GM20000 (cell line): ENCODE measurements around the gene TBC1D14.

ENCODE experiments used
- DNase-seq: peaks from one replicate; pipeline ENCODE4 v3.0.0; 2012; ENCODE audit warnings: low spot score
- TF ChIP-seq, protein P1 (sequence below): IDR thresholded peaks from 2 replicates; pipeline ENCODE4 v1.5.1; 2012; ENCODE audit warnings: mild to moderate bottlenecking, control low read depth; ENCODE audit errors: extremely low read depth, missing control alignments

Gene TBC1D14

DNA sequence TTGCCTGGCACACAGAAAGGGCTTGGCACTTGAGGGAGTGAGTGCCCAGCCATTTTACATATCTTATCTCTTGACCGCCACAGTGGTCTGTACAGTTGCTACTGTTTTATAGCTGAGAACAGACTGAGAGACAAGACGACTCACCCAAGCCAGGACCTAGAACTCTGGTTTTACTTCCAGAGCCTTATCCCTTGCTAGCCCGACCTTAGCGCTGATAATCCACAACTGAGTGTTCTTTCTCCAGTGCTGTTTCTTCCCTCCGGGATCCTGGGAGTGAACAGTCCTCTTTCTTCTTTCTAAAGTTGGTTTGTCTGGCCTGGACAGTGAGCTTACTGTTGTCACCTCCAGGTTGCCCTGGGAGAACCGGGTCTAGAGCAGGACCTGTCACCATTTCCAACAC lies 81.0 kb downstream of the TBC1D14 start:
- no peak for DNase-seq
- TF ChIP-seq, protein P1, sequence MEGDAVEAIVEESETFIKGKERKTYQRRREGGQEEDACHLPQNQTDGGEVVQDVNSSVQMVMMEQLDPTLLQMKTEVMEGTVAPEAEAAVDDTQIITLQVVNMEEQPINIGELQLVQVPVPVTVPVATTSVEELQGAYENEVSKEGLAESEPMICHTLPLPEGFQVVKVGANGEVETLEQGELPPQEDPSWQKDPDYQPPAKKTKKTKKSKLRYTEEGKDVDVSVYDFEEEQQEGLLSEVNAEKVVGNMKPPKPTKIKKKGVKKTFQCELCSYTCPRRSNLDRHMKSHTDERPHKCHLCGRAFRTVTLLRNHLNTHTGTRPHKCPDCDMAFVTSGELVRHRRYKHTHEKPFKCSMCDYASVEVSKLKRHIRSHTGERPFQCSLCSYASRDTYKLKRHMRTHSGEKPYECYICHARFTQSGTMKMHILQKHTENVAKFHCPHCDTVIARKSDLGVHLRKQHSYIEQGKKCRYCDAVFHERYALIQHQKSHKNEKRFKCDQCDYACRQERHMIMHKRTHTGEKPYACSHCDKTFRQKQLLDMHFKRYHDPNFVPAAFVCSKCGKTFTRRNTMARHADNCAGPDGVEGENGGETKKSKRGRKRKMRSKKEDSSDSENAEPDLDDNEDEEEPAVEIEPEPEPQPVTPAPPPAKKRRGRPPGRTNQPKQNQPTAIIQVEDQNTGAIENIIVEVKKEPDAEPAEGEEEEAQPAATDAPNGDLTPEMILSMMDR: no peak

DNA sequence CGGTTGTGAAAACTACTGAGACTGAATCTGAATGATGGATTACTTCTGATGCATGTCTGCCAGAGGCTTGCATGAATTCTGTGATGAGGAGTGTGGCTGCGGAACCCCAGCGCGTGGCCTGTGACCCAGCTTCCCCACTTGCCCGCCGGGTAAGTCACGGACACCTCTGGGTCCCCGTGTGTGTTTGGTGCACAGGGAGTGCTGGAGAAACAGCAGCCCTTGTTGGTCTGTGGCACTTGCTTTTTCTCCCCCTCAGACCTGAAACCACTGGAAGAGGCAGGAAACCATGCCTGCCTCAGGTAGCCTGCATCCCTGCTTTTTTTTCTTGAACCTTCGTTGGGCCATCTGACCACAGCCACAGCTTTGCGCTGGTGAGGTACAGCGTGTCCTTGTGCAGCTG lies 81.6 kb downstream of the TBC1D14 start:
- TF ChIP-seq, protein P1: no peak
- DNase-seq: no peak

DNA sequence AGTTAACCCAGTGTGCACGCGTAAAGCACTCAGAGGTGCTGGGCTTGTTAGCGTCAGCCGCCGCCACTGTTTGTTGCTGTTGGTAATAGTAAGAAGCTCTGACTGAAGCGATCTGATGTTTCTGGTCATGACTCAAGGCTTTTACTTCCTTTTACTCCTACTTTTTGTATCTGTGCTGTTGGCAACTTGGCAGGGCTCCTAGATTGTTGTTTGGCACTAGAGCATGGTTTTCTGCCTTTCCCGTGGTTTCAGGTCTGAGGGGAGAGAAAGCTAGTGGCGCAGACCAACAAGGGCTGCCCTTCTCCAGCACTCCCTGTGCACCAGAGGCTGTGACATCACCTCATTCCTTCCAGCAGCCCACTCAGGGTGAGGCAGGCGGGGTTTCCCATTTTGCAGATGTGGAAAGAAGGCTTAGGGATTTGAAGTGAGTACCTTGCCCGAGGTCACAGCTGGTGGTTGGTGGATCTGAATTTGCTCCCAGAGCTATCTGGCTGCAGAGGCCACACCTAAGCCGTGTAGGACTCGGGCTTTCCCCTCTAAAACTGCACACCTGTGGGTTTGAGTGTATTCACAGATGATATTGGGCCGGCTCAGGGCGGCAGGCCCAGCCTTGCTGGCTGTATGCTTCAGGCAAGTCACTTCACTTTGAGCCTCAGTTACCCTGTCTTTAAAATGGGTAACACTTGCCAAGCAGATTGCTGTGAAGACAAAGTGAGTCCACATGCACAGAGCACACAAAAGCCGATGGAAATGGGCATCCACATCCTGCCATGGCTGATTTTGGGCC lies 82.3 kb downstream of the TBC1D14 start:
- DNase-seq: no peak

DNA sequence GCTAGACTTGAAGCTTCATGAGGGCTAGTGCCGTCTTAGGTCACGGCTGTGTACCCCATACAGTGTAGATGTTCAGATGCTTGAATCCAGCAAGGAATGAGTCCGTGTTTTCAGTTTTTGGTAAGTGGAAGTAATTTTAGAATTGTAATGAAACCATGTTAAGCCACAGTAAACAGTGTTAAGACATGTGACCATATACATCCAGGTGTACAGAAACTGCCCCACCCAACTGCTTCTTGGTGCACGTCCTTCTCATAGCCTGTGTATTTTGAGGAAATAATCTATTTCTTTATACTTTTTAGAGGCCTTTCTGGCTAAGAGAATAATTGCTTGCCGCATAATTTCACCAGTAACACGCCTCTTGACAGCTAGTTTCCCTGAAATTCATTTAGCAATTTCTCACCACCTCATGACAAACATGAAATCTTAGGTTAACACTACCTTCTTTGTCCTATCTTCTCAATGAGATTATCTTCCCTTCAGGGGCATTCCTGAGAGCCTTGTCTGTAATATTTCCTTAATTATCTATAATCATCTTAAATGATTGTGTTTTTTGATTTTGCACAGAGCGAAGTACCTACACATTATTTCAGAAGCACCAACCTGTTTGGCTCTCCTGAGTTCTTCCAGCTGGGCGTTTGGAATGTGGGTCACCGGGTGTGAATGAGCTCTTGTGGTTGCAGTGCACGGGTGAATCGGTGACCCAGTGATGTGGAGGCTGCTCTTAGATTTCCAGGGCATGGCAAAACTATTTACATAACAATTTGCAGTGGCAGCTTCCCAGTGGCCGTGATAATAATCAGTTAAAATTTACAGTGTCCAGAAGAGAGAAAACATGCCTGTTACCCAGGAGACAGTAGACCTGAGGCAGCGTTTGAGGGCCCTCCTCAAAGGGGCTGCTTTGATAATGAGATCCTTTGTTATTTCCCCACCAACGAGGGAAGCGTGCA lies 83.4 kb downstream of the TBC1D14 start:
- TF ChIP-seq, protein P1: no peak
- no peak for DNase-seq

More for the DNA sequence above, 82.3 kb downstream of the TBC1D14 start:
- TF ChIP-seq, protein P1: no peak

DNA sequence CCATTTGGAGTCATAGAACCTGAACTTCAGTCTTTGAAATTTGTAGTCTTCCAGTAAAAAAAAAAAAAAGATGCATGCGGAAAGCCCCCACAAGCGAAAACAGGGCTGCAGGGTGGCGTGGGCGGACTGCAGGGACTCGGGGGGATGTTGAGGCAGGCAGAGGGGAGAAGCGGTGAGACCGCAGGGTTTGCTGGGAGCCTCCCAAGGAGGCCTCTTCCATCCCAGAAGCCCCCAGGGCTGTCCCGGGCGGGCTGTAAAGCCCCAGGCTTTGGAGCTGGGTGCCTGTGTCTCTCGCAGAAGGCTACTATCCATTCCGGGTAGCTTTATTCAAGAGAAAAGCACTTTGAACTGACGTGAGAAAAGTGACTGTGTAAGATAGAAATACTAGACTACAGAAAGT lies 86.9 kb downstream of the TBC1D14 start:
- DNase-seq: no peak
- TF ChIP-seq, protein P1: no peak

DNA sequence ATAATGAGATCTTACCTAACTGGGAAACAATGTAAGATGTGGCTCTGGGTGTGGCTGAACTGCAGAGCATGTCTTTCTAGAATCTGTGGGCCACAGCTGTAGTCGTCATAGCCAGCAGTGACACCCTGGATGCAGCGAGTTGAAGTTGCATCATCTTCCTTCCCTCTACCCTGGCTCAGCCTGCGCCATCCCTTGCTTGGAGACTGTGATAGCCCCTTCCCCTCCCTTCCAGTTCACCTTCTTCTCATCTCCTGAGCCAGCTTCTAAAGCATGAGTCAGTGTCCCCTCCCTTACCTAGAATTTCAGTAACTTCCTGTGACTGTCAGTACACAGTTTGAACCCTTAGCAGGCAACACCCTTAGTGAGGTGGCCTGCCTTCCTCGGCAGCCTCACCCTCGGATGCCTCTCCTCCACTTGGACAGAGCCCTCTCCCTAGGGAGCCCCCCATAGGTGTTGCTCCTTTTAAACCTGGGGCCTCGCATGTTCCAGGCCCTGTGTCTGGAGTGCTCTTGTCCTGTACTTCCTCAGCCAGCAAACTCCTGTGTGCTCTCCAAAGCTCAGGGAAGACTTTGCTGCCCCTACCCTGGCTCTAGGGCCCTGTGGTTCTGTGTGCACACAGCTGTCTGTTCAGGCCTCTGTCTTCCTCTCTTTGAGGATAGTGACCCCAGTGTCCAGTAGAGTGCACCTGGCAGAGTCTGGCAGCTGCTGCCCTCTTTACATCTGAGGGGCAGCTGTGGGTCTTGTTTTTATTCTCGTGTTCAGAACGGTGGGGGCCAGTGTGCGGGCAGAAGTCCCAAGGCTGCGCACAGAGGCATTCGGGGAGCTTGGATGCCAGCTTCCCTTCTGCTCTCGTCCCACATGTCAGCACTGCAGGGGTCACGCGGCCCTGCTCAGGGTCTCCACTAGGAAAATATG lies 89.8 kb downstream of the TBC1D14 start:
- DNase-seq: no peak
- TF ChIP-seq, protein P1: no peak
